SK-N-SH (cell line): ENCODE measurements around the gene MAP4K4.

Source experiments
- FOXJ3 ChIP-seq: sonication (generic); formaldehyde crosslinking; IDR thresholded peaks from 2 replicates; pipeline ENCODE4 v1.5.1; 2020; ENCODE audit warnings: mild to moderate bottlenecking, missing genetic modification reagents
- FOXM1 ChIP-seq: IDR thresholded peaks from 2 replicates; pipeline ENCODE4 v1.4.0; 2012; ENCODE audit warnings: low read depth, mild to moderate bottlenecking
- GABPA ChIP-seq: IDR thresholded peaks from 2 replicates; pipeline ENCODE4 v1.4.0; 2012; ENCODE audit warnings: low read depth, mild to moderate bottlenecking
- JUND ChIP-seq: IDR thresholded peaks from 2 replicates; pipeline ENCODE4 v1.4.0; 2012
- RCOR1 ChIP-seq: fragments of 150-350 bp; IDR thresholded peaks from 2 replicates; pipeline ENCODE4 v1.6.1; 2017; ENCODE audit warnings: antibody characterized with exemption, low read length
- TAF1 ChIP-seq: IDR thresholded peaks from 2 replicates; pipeline ENCODE4 v1.6.1; 2012; ENCODE audit warnings: low read depth, mild to moderate bottlenecking, low read length, moderate library complexity, borderline replicate concordance
- TF ChIP-seq, protein P1 (sequence below): fragments of 200-600 bp; sonication (generic); IDR thresholded peaks from 2 replicates; pipeline ENCODE4 v1.6.1; 2017; ENCODE audit warnings: antibody characterized with exemption, mild to moderate bottlenecking, moderate library complexity
- TF ChIP-seq, protein P2 (sequence below): IDR thresholded peaks from 2 replicates; pipeline ENCODE4 v1.4.0; 2012; ENCODE audit warnings: low read depth
- TF ChIP-seq, protein P3 (sequence below): IDR thresholded peaks from 2 replicates; pipeline ENCODE4 v1.6.1; 2012; ENCODE audit warnings: mild to moderate bottlenecking, low read depth, low read length, moderate library complexity
- TF ChIP-seq, protein P4 (sequence below): IDR thresholded peaks from 2 replicates; pipeline ENCODE4 v1.4.0; 2012; ENCODE audit warnings: low read depth, borderline replicate concordance

DNA sequence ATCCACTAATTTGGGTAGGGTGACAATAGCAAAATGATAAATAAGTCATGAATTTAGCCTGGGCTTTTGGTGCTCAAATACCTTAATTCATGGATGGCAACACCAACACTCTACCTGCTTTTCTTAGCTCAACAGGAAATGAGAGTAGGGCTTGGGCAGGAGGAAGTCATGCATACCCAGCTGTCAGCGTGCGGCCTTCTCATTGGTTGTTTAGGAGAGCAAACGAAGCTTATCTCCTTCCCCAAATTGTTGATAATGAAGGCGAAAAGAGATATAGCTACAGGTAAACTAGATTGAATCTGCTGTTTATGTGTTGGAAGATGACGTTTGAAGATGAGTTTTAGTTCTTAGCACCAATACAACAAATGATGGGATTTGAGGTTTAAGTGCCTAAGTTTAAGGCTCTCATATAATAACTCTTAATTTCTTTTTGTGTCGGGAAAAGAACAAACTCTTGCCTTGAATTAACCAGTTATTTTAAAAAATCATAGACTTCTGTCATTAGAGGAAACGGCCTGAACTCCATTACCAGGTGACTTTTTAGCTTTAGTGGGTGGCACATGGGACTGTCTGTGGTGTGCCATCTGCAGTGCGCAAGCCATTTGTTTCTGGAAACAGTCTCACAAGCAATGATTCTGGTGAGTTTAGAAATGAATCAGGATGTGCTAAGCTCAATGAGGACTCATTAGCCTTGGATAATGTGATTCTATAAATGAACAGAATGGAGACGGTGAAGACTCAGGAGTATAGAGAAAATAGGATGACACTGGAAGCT is 19.8 kb downstream of the MAP4K4 start:
- TF ChIP-seq, protein P1, sequence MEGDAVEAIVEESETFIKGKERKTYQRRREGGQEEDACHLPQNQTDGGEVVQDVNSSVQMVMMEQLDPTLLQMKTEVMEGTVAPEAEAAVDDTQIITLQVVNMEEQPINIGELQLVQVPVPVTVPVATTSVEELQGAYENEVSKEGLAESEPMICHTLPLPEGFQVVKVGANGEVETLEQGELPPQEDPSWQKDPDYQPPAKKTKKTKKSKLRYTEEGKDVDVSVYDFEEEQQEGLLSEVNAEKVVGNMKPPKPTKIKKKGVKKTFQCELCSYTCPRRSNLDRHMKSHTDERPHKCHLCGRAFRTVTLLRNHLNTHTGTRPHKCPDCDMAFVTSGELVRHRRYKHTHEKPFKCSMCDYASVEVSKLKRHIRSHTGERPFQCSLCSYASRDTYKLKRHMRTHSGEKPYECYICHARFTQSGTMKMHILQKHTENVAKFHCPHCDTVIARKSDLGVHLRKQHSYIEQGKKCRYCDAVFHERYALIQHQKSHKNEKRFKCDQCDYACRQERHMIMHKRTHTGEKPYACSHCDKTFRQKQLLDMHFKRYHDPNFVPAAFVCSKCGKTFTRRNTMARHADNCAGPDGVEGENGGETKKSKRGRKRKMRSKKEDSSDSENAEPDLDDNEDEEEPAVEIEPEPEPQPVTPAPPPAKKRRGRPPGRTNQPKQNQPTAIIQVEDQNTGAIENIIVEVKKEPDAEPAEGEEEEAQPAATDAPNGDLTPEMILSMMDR, result no peak
- TF ChIP-seq TAF1 (no peak), GABPA (no peak), FOXJ3 (CRISPR knock-in tag) (no peak), RCOR1 (no peak), FOXM1 (no peak), JUND (no peak)
- TF ChIP-seq, protein P2, sequence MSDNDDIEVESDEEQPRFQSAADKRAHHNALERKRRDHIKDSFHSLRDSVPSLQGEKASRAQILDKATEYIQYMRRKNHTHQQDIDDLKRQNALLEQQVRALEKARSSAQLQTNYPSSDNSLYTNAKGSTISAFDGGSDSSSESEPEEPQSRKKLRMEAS, result no peak
- TF ChIP-seq, protein P3, sequence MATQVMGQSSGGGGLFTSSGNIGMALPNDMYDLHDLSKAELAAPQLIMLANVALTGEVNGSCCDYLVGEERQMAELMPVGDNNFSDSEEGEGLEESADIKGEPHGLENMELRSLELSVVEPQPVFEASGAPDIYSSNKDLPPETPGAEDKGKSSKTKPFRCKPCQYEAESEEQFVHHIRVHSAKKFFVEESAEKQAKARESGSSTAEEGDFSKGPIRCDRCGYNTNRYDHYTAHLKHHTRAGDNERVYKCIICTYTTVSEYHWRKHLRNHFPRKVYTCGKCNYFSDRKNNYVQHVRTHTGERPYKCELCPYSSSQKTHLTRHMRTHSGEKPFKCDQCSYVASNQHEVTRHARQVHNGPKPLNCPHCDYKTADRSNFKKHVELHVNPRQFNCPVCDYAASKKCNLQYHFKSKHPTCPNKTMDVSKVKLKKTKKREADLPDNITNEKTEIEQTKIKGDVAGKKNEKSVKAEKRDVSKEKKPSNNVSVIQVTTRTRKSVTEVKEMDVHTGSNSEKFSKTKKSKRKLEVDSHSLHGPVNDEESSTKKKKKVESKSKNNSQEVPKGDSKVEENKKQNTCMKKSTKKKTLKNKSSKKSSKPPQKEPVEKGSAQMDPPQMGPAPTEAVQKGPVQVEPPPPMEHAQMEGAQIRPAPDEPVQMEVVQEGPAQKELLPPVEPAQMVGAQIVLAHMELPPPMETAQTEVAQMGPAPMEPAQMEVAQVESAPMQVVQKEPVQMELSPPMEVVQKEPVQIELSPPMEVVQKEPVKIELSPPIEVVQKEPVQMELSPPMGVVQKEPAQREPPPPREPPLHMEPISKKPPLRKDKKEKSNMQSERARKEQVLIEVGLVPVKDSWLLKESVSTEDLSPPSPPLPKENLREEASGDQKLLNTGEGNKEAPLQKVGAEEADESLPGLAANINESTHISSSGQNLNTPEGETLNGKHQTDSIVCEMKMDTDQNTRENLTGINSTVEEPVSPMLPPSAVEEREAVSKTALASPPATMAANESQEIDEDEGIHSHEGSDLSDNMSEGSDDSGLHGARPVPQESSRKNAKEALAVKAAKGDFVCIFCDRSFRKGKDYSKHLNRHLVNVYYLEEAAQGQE, result no peak
- TF ChIP-seq, protein P4, sequence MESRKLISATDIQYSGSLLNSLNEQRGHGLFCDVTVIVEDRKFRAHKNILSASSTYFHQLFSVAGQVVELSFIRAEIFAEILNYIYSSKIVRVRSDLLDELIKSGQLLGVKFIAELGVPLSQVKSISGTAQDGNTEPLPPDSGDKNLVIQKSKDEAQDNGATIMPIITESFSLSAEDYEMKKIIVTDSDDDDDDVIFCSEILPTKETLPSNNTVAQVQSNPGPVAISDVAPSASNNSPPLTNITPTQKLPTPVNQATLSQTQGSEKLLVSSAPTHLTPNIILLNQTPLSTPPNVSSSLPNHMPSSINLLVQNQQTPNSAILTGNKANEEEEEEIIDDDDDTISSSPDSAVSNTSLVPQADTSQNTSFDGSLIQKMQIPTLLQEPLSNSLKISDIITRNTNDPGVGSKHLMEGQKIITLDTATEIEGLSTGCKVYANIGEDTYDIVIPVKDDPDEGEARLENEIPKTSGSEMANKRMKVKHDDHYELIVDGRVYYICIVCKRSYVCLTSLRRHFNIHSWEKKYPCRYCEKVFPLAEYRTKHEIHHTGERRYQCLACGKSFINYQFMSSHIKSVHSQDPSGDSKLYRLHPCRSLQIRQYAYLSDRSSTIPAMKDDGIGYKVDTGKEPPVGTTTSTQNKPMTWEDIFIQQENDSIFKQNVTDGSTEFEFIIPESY, result no peak
